Loucy (cell line): ENCODE results near the gene TRPM5.

Source experiments
- H2AFZ ChIP-seq: fragments of 200-600 bp; sonication (generic); 2 replicates; pipeline ENCODE4 v1.6.0; 2016; ENCODE audit warnings: antibody characterized with exemption, mild to moderate bottlenecking, low read length, moderate library complexity
- H3F3A ChIP-seq: fragments of 200-600 bp; 2 replicates; pipeline ENCODE4 v1.6.0; 2016; ENCODE audit warnings: antibody characterized with exemption, low read depth, mild to moderate bottlenecking
- H3K27me3 ChIP-seq: fragments of 200-600 bp; sonication (generic); 2 replicates; pipeline ENCODE4 v1.6.1; 2014; ENCODE audit warnings: low read length, mild to moderate bottlenecking; ENCODE audit not compliant: insufficient read depth, poor library complexity, severe bottlenecking
- H3K36me3 ChIP-seq: fragments of 200-600 bp; sonication (generic); 2 replicates; pipeline ENCODE4 v1.6.1; 2016; ENCODE audit warnings: low read length; ENCODE audit not compliant: insufficient read depth
- H3K4me1 ChIP-seq: fragments of 200-600 bp; sonication (generic); 2 replicates; pipeline ENCODE4 v1.5.1; 2014; ENCODE audit warnings: low read length, mild to moderate bottlenecking; ENCODE audit not compliant: insufficient read depth, poor library complexity, severe bottlenecking
- H3K4me2 ChIP-seq: fragments of 200-600 bp; sonication (generic); 2 replicates; pipeline ENCODE4 v1.6.0; 2014; ENCODE audit warnings: antibody characterized with exemption, low read length, low read depth, mild to moderate bottlenecking; ENCODE audit not compliant: poor library complexity, severe bottlenecking
- H3K4me3 ChIP-seq: fragments of 200-600 bp; sonication (generic); 2 replicates; pipeline ENCODE4 v1.5.1; 2014; ENCODE audit warnings: low read length, mild to moderate bottlenecking, mixed read lengths; ENCODE audit not compliant: poor library complexity, severe bottlenecking
- H3K79me2 ChIP-seq: fragments of 200-600 bp; sonication (generic); 2 replicates; pipeline ENCODE4 v1.6.1; 2014; ENCODE audit warnings: low read length; ENCODE audit not compliant: insufficient read depth
- H3K9ac ChIP-seq: fragments of 200-600 bp; sonication (generic); 2 replicates; pipeline ENCODE4 v1.6.0; 2014; ENCODE audit warnings: mild to moderate bottlenecking, low read depth, low read length, moderate library complexity; ENCODE audit not compliant: poor library complexity, severe bottlenecking
- H3K9me2 ChIP-seq: fragments of 200-600 bp; sonication (generic); replicated peaks from 2 replicates; pipeline ENCODE4 v1.6.1; 2016; ENCODE audit warnings: low read depth, low read length, mixed read lengths
- H3K9me3 ChIP-seq: fragments of 200-600 bp; sonication (generic); 2 replicates; pipeline ENCODE4 v1.6.1; 2014; ENCODE audit warnings: mild to moderate bottlenecking, antibody characterized with exemption, low read length, low read depth; ENCODE audit not compliant: insufficient read depth
- H4K20me1 ChIP-seq: fragments of 200-600 bp; sonication (generic); 2 replicates; pipeline ENCODE4 v1.6.0; 2014; ENCODE audit warnings: antibody characterized with exemption, low read length, mild to moderate bottlenecking; ENCODE audit not compliant: insufficient read depth, poor library complexity, severe bottlenecking
- CTCF ChIP-seq: fragments of 200-600 bp; sonication (generic); conservative IDR thresholded peaks from 2 replicates; pipeline ENCODE4 v1.5.1; 2014; ENCODE audit warnings: mild to moderate bottlenecking, antibody characterized with exemption, low read length
- EZH2phosphoT487 ChIP-seq: fragments of 200-600 bp; IDR thresholded peaks from 2 replicates; pipeline ENCODE4 v1.6.1; 2018; ENCODE audit warnings: antibody characterized with exemption, mild to moderate bottlenecking, moderate library complexity, borderline replicate concordance

The TRPM5 gene

GRCh38 chr11:2428322-2428795 lies 16.0 kb downstream of the TRPM5 start:
- no peaks in the 10 kb centered on the region for H3K36me3 ChIP-seq
- H3K9me2 ChIP-seq, result no peaks in the 10 kb centered on the region
- no peaks in the 10 kb centered on the region for H3F3A ChIP-seq
- no peak overlapping the region for H2AFZ ChIP-seq
- no peaks in the 10 kb centered on the region for H3K79me2 ChIP-seq
- H3K4me1 ChIP-seq, result no peaks in the 10 kb centered on the region
- H3K27me3 ChIP-seq, result no peaks in the 10 kb centered on the region
- TF ChIP-seq CTCF (peak; percentile 98), EZH2phosphoT487 (no peak)
- no peaks in the 10 kb centered on the region for H3K9me3 ChIP-seq
- no peak overlapping the region for H3K4me2 ChIP-seq
- no peaks in the 10 kb centered on the region for H4K20me1 ChIP-seq
- H3K9ac ChIP-seq, result no peak overlapping the region
- H3K4me3 ChIP-seq, result no peak overlapping the region

GRCh38 chr11:2427721-2428321 lies 16.5 kb downstream of the TRPM5 start:
- H3K9me2 ChIP-seq, result no peaks in the 10 kb centered on the region
- no peaks in the 10 kb centered on the region for H3K27me3 ChIP-seq
- no peak for TF ChIP-seq CTCF
- TF ChIP-seq EZH2phosphoT487, result no peak
- no peaks in the 10 kb centered on the region for H3K9me3 ChIP-seq
- no peaks in the 10 kb centered on the region for H4K20me1 ChIP-seq
- no peaks in the 10 kb centered on the region for H3K79me2 ChIP-seq
- H3K4me1 ChIP-seq, result no peaks in the 10 kb centered on the region
- H3K9ac ChIP-seq, result no peak overlapping the region
- H3K4me2 ChIP-seq, result no peak overlapping the region
- H3K4me3 ChIP-seq, result no peak overlapping the region
- H2AFZ ChIP-seq, result no peak overlapping the region
- H3K36me3 ChIP-seq, result no peaks in the 10 kb centered on the region
- no peaks in the 10 kb centered on the region for H3F3A ChIP-seq

- no peaks in the 10 kb centered on the region for H3K79me2 ChIP-seq
- no peak overlapping the region for H3K4me2 ChIP-seq
- no peak overlapping the region for H3K9ac ChIP-seq
- no peak overlapping the region for H3K4me3 ChIP-seq
- H2AFZ ChIP-seq, result no peak overlapping the region
- H3K27me3 ChIP-seq, result no peaks in the 10 kb centered on the region
- no peaks in the 10 kb centered on the region for H4K20me1 ChIP-seq
- H3K36me3 ChIP-seq, result no peaks in the 10 kb centered on the region
- TF ChIP-seq CTCF (no peak), EZH2phosphoT487 (no peak)
- no peaks in the 10 kb centered on the region for H3K9me2 ChIP-seq
- no peaks in the 10 kb centered on the region for H3F3A ChIP-seq
- no peaks in the 10 kb centered on the region for H3K4me1 ChIP-seq
- H3K9me3 ChIP-seq, result no peaks in the 10 kb centered on the region
These were observed 17.3 kb downstream of the TRPM5 start for GRCh38 chr11:2426826-2427521.
